ENCODE data around the gene PTPN3.

Gene PTPN3

DNA sequence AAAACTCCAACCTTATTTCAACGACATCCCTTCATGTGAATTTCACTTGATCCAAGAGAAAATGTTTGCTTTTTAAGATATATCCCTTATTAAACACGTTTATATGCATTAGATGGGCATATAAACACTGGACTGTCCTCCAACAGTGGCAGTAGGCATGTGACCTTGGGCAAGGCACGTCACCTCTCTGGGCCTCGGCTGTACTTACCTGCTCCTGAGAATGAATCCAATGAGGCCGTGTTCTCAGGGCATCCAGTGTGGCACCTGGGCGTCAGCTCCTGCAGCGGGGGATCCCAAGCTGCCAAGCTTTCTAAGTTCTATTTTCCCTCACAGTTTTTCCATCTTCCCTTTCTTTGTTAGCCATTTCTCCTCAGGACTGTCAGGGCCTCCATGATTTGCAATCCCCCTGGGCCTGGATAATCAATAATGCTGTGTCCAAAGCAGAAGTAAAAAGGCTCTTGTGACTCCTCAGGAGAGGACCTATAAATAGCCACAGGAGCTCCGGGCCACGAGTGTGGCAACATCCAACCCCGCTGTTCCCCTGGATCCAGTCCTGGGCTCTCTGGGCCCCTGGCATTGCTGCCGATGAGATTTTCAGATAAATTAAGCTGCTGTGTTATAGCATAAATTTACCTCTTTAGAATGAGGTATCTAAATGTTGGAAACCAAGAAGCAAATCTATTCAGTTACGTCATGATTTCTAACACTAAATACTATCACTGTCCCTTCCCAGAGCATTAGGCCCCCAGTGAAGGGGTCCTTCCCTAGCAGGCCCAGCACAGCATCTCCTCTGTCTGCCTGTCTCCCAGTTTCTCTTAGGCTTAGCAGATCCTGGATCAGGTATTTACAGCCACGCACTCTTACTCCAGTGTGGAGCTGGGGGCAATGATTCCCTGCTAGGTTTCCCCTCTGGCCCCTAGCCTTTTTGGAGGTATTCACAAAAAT, 76.8 kb downstream of the PTPN3 start:
- DNase-seq: peak; percentile 8

DNA sequence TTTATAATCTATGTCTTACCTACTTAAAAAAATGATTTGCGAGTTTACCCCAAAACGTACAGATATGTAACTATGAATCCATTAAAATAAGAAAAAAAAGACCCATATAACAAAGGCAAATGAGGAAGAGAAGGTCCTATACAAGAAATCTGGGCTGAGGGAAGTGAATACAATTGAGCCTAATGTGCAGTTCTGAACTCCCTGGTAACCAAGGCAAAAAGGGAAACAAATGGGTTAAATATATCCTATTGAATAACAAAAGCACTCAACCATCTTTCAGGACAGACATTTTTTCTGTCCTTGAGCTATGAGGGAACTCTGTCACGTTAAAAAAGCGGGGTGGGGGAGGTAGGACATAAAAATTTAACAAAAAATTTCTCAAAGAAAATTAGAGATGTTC, 78.6 kb downstream of the PTPN3 start:
- DNase-seq: peak; percentile 70

DNA sequence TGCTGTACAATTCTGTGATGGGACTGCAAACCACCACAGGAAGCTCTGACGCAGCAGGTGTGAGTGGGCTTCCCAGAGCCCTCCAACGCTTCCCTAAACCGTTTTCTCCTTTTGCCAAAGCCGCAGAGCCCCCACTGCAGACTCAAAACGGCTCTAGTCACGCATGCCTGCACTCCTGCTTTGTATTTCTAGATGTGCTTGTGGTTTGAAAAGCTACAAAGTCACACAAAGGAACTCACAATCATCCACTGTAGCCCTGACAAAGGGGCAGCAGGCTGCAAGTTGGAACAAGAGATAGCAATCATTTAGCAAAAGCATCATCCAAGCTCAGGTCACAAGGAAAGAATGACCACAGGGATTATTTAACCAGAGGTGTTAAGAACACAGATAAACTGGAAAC, 79.3 kb downstream of the PTPN3 start:
- peak; percentile 79 for DNase-seq

DNA sequence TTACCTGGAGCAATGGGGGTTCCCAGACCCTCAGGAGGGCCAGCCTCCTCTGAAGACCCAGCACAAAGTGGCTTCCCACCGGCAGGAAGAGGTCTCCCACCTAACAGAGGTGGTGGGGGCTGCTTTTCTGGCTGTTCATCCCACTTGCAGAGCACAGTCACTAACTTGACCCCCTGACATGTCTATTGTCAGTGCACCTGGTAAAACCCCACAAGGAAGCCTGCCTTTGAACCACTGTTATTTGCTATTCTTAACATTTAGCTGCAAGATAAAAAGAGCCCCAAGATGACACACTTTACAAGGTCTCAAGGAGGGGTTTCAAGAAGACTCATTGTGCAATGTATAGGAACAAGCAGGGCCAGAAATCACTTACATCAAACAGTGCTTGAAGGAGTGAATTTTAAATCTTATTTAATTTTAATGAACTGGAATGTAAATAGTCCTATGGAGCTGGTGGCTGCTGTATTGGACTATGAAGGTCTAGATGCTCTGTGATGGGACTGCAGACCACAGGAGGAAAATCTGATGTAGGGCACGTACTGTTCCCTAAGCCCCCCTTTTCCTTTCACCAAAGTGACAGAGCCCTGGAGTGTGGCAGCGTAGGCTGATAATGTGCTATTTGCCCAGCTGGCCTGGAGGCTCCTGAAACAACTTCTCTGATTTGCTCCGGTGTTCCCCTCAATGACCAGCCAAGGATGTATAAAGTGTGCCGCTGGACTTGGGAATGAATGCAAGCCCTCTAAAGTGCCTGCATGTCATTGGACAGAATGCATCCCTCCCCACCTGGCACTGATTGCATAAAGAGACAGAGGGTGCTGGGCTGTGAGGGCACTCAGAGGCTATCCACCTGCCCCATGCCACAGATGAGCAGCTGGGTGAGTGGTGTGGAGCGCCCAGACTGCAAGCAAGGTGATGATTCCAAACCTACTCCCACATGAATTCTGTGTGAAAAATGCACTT, 80.2 kb downstream of the PTPN3 start:
- peak; percentile 22 for DNase-seq

DNA sequence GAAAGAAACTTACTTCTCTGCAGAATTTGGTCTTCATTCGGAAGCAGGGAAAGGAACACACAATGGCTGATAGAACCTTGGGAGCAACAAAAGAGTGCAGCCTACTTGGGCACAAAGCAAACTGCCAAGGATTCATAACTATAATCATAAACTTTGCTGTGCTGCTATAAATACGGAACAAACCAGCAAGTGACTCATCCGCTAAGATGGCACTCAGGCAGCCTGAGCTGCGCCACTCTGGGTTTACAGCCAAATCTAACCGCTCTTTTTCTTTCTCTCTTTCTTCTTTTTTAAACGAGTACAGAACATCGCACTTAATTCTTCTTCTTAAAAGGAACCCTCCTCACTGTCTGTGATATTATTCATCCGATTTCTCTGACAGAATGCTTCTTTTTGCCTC, 81.1 kb downstream of the PTPN3 start:
- DNase-seq: peak; percentile 77

DNA sequence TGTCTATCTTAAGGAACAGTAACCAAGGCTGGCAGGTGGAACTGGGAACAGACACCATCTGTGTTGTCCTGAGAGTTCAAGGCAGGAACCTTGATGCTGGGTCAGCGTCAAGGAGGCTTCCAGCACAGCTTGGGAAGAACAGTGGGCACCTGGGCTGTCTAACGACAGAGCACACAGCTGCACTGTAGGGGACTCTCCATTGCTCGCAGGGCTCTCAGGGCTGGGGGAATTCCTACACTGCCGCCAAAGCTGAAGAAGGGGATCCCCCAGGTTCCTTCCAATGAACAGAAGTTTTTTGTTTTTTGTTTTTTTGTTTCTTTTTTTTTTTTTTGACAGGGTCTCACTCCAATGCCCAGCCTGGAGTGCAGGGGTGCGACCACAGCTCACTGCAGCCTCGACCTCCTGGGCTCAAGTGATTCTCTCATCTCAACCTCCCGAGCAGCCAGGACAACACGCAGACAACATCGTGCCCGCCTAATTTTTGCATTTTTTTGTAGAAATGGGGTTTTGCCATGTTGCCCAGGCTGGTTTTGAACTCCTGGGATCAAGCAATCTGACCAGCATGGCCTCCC, 81.9 kb downstream of the PTPN3 start:
- no peak for DNase-seq

DNA sequence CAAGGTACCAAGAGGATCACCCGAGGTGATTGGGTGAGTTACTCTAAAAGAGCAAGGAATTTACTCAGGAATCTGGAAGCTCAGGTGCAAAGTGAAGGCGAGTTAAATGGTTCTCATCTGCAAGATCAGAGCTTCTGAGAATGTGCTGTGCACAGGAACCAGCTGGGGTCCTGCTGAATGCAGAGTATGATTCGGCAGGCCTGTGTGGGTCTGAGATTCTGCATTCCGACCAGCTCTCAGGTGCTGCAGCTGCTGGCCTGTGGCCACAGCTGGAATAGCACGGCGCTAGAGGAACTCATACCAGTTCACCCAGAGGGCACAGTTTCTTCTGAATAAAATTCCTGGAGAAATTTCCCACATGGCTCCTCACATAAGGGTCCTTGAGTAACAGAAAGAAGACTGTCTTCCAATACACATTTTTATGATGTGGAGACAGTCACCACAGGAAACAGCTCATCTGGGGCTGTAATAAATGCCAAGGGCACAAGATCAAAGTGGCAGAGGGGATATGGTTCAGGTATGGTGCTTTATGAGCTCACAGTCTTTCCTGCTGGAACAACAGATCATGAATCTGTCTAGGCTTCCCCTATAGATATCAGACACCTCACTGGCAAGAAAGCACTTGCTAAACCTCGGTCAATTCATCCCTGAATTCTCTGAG, 83.9 kb downstream of the PTPN3 start:
- no peak for DNase-seq

DNA sequence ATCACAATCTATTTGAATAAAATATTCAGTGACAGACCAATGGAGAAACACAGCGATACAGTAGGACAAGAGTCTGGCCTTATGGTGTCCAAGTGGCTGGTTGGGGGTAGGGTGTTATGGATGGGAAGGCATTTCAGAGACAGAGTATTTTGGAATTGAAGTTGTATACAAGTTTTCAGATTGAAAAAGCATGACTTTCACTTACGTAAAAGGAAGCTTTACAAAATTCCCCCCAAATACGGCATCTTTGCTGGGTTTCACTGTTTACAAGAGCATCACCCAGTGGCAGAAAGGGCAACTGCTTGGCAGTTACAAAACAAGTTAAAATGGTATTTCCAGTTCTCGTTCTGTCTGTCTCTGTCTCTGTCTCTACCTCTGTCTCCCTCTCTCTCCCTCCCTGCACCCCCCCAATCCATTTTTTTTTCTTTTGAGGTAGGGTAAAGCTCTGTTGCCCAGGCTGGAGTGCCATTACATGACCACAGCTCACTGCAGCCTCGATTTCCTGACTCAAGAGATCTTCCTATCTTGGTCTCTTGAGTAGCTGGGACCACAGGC, 86.2 kb downstream of the PTPN3 start:
- peak; percentile 78 for DNase-seq

DNA sequence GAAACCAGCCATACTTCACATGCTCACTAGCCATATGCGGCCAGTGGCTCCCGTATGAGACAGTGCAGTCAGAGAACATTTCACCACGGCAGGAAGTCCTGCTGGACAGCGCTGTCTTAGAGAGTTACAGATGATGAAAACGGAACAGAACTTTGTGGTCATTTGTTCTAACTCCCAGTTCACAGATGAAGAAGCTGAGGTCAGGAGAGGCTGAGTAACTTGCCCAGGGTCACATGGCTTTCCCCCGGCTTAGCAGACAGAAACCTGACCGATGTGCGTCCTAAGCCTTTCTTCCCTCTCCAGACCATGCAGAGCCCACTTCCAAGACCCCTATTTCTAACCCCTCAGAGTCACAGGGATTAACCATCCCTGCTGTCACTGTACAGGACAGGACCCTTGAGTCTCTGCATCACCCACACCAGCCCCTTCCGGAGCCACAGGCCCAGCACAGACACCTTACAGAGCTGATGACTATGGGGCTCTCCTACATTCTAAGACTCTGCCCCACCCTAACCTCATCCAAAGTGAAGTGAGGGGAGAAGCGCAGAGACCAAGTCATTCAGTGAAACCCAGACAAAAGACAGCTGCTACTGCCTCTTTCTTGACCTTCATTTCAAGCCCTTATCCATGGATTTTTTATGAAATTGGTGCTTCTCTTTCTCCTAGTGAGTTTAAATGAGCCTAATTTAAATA, 86.9 kb downstream of the PTPN3 start:
- DNase-seq: peak; percentile 90

DNA sequence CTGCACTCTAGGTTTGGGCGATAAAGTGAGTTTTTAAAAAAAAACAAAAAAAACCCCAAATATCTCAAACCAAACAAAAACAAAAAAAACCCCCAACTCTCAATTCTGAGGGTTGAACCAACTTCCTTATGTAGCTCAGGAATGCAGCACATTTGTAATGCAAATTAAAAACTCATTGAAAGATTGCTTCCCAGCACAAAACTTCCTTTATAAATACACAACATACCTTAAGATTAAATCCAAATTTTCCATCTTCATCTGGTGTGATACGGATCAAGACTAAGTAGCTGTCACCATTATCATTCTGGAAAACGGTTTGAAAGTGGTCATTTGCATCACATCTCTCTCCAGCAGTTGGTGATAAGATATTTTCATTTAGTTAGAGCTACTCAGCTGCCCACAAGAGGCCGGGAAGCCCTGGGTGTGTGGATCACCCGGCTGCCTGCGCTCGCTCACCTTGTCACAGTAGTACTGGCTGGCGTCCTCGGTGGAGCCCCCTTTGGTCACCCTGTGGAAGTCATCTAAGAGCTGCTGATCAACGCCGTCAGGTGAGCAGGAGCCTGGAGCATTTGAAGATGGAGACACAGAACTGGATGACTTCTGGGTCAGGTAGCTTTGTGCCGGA, 88.2 kb downstream of the PTPN3 start:
- DNase-seq: no peak

DNA sequence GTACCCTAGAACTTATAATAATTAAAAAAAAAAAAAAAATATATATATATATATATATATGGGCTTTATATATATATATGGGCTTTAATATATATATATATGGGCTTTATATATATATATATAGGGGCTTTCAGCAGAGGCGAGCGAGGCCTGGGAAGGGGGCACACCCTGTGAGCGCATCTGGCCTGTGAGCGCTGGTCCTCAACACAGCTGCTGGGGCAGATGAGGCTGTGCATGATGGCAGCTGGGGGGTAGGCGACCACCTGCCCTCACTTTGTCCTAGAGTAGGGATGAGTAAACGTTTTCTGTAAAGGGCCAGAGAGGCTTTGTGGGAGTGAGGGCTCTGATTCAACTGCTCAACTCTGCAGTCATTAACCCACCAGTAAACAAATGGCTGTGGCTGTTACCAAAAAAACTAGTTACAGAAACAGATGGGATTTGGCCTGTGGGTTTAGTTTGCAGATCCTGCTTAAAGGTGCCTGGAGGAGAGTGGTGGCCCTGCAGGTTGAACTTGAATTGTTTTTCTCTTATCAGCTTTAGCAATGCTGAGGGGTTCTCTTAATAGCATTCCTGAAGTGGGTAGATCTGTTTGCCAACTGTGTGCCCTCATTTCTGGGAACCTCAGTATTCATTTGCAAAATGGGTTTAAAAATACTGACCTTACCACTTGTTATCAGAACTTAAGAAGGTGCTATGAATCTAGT, 89.2 kb downstream of the PTPN3 start:
- no peak for DNase-seq

DNA sequence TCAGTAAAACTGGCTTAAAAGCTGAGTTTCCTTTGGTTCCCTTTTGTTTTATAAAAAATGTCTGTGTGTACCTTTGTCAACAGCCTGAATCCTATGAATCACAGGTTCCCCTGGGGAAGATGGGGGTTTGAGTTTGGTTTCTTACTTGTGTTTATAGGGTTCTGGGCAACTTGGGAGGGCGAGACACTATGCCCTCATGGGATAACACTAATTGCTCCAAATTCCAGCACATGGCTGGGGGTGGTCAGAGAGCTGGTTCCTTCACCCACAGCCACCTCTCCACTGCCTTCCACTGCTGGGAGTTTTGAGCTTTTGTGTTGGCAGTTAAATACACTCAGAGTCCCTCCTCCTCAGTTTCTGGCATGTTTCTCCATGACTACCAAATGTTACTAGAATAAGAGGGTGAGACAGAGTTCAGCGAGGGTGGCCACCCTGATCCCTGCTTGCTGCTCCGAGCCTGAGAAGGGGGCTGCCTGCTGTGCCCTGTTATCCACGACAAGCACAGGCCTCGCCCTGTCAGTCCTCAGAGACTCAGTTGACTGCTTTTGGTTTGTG, 94.3 kb downstream of the PTPN3 start:
- no peak for DNase-seq

DNA sequence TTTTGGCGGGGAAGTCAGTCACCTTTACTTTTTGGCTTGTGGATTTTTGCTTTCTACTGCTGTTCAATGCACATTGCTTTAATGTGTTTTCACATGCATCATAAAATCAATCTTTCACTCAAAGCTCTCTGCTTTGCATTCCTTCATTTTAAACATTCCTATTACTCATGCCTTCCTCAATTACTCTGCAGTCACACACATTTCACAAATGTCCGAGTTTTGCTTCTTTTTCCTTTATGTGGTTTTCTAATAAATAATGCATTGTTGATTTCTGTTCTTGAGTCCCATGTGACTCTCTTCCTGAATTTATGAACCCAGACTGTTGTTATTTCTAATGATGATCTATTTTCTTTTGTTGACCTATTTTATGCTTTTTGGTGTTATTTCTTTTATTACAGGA, 95.0 kb downstream of the PTPN3 start:
- DNase-seq: no peak

DNA sequence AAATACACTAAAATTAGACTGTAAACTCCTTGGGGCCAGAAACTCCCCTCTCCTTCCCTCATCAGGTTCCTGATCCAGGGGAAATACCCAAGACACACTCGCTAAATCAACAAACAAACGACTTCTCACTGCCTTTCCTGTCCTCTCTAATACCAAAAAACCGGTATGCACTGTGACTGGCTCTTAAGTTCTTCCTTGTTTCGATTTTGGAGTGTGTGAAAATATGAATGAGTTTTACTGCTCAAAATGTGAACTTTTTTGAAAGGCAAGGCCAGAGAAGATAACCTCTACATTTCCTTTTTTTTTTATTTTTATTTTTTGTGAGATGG, 96.2 kb downstream of the PTPN3 start:
- DNase-seq: peak; percentile 61

DNA sequence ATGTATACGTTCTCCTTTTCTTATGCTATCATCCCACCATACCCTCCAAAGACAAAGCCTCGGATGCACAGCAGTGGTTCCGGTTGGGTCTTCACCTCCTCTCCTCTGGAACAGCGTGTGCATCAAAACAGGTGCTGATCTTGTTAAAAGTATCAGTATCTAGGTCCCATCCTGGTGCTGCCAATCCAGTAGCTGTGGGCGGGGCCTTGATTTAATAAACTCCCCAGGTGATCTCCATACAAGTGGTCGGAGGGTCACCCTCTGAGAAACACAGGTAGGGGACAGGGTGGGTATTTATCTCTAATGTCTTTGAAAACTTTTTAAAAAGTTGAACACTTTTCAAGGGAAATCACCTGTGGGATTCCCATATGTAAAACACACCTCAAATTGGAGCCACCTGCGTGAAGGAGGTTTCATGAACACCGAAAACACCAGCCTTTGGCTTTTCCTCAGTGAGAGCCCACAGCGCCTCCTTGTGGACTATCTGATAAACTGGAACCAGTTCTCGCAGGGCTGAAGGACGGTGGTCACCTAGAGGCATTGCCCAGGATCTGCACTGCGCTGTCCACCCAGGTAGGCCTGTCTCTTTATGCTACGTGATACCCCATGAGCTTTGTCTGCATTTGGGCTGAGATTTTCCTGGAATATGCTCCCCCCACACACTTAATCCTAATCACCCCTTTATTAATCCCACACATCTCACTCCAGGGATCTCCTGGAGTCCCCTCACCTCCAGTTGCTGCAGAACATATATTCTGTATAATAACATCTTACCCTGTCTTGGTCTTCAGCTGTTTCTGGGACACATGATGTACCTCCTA, 96.7 kb downstream of the PTPN3 start:
- DNase-seq: peak; percentile 24

DNA sequence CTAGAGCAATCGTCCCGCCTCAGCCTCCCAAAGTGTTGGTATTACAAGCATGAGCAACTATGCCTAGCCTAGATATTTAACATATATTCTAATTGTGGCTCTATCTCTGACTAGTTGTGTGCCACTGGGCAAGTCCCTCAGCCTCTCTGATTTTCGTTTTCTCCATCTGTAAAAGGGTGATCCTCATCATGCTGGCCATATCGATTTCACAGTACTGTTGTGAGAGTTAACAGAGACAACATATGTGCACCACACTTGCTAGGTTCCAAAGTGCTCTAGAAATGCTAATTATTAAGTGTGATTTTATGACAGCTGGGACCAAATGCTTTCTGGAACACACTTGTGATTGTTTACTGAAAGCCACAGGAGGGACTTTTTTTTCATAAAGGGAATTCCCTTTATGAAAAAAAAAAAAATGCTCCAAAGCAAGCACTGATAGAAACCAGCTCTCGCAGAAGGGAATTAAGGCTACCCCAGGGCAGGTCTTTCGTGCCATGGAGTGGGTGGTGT, 98.8 kb downstream of the PTPN3 start:
- DNase-seq: no peak

DNA sequence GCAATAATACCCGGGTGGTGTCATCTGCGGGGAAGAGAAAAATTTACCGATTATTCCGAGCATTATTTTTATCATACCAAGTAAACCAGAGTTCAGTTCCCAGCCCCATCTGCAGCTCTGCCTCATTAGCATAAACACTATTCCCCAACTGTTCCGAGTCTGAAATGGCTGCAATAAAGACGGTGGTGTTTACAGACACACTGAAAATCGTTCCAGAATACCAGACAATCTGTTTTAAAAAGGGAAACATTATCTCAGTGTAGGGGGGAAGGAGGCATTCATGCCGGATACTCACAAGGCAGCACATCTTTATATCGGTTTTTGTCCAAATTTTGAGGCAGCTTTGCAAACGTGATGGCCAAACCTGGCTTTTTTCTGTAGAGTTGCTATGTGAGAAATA, 106.9 kb downstream of the PTPN3 start:
- DNase-seq: no peak

DNA sequence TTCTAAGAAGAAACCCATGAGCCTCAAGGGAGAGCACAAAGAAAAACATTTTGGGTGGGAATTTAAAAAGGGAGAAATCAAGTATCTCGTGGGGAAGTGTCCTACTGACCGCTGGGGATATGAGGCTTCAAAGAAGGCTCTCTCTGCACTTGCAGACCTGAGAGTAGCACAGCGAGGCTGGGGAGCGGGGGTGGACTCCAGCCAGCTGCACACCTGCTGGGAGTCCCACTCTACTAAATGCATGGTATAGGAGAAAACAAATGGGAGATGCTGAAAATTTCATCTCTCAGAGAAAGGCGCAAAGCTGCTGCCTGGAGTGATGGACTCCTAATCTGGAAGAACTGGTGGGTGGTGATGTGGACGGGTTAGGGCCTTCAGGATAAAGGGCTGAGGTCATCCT, 110.3 kb downstream of the PTPN3 start:
- DNase-seq: no peak

DNA sequence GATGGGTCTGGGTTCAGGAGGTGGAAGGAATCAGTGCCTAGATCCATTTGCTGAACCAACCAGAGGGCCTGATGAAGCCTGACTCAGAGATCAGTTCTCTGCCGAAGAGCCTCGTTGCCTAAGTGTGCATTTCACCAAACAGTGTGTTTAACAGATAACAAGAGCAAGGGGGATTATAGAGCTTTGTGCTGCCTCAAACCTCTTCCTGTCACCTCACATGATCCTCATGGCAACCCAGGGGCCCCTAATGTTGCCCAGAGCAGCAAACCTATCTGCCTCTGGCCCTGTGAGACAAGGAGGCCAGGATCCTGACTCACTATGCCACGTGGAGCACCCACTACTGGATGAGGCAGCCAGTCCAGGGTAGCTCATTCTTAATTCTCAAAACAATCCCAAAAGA, 110.9 kb downstream of the PTPN3 start:
- DNase-seq: peak; percentile 65

All from MV-4-11 (cell line).